HCT116 (cell line): Measurements from ENCODE around the gene KCNN3. TPM values are rescaled to one million over a fixed set of nuclear protein-coding genes. Genes with fewer than 3 reads are reported as not detected.

Experiments
- ATAC-seq: fragments of 200-7000 bp; cut with Tn5 transposase; 2 replicates; pipeline ENCODE4 v1.9.1; 2020; ENCODE audit warnings: mild to moderate bottlenecking, moderate library complexity
- BruUV-seq: library from RNA; stranded (reverse); fragments of 400-500 nt; replicated peaks from 2 replicates; lab custom pipeline; 2021; lab: Mats Ljungman, UMichigan
- CTCF ChIA-PET: fragments of 300-600 bp; sonication (Branson Sonifier 250); formaldehyde crosslinking; loops from one replicate; lab custom pipeline; 2021; ENCODE audit warnings: antibody characterized with exemption; lab: Charles Lee
- POLR2A ChIA-PET: fragments of 300-600, 350-600 bp; sonication (Branson Sonifier 250); formaldehyde crosslinking; loops from one replicate; lab custom pipeline; 2021; ENCODE audit warnings: antibody characterized with exemption; lab: Charles Lee
- RAD21 ChIA-PET, 2 experiments: fragments of 300-600 bp; sonication (Branson Sonifier 250); formaldehyde crosslinking; loops; one replicate each; lab custom pipeline; 2023; ENCODE audit warnings: low total read pairs in 2 of 2; ENCODE audit not compliant: uncharacterized antibody in 2 of 2, unreplicated experiment in 2 of 2, low non-redundant PET in 1 of 2; lab: Charles Lee
- DNase-seq: peaks from one replicate; pipeline ENCODE4 v3.0.0-alpha.2; 2010; ENCODE audit warnings: low read depth, low spot score
- H2AFZ ChIP-seq: fragments of 200-600 bp; shearing (Covaris generic), sonication (generic); 2 replicates; pipeline ENCODE4 v1.6.1; 2017; ENCODE audit warnings: low read depth, mixed run types, mixed read lengths, antibody characterized with exemption, low read length; ENCODE audit not compliant: poor library complexity, severe bottlenecking
- H3K27ac ChIP-seq: 2 replicates; pipeline ENCODE4 v1.5.1; 2012; ENCODE audit warnings: low read depth, low read length
- H3K27me3 ChIP-seq: fragments of 200-600 bp; sonication (generic); 2 replicates; pipeline ENCODE4 v1.6.1; 2016; ENCODE audit warnings: mixed run types, low read length, mixed read lengths; ENCODE audit not compliant: insufficient read depth
- H3K36me3 ChIP-seq, 2 experiments: fragments of 200-500 bp in 1 of 2; fragments of 200-600 bp in 1 of 2; sonication (Bioruptor generic) in 1 of 2; sonication (generic) in 1 of 2; 2 replicates each; pipeline versions ENCODE4 v1.5.1 to v1.6.1; 2014 to 2016; ENCODE audit warnings: low read length in 2 of 2, inconsistent platforms in 1 of 2, mixed read lengths in 1 of 2, mixed run types in 1 of 2; ENCODE audit not compliant: insufficient read depth in 2 of 2, control insufficient read depth in 1 of 2
- H3K4me1 ChIP-seq, 2 experiments: fragments of 200-600 bp in 1 of 2; sonication (generic) in 1 of 2; 2 replicates each; pipeline versions ENCODE4 v1.5.1 to v1.6.1; 2012 to 2017; ENCODE audit warnings: low read length in 2 of 2, inconsistent platforms in 1 of 2, mild to moderate bottlenecking in 1 of 2, mixed read lengths in 1 of 2, mixed run types in 1 of 2, moderate library complexity in 1 of 2; ENCODE audit not compliant: insufficient read depth in 2 of 2, control insufficient read depth in 1 of 2
- H3K4me2 ChIP-seq: fragments of 200-600 bp; sonication (generic); 2 replicates; pipeline ENCODE4 v1.6.1; 2017; ENCODE audit warnings: mixed run types, low read length, mixed read lengths
- H3K4me3 ChIP-seq, 2 experiments: fragments of 200-600 bp in 1 of 2; sonication (generic) in 1 of 2; replicated peaks in 1 of 2; 2 replicates each; pipeline ENCODE4 v1.5.1; 2011 to 2016; ENCODE audit warnings: low read length in 2 of 2, control low read depth in 1 of 2, low read depth in 1 of 2, mild to moderate bottlenecking in 1 of 2, mixed read lengths in 1 of 2, mixed run types in 1 of 2
- H3K79me2 ChIP-seq: fragments of 200-600 bp; sonication (generic); 2 replicates; pipeline ENCODE4 v1.6.1; 2017; ENCODE audit warnings: mild to moderate bottlenecking, mixed run types, low read length, moderate library complexity, mixed read lengths; ENCODE audit not compliant: insufficient read depth
- H3K9ac ChIP-seq: fragments of 200-600 bp; sonication (generic); 2 replicates; pipeline ENCODE4 v1.6.1; 2016; ENCODE audit warnings: low read length, mixed read lengths
- H3K9me2 ChIP-seq: fragments of 200-600 bp; sonication (generic), shearing (Covaris generic); 2 replicates; pipeline ENCODE4 v1.6.1; 2017; ENCODE audit warnings: mixed run types, mild to moderate bottlenecking, moderate library complexity; ENCODE audit not compliant: insufficient read depth
- H3K9me3 ChIP-seq, 2 experiments: fragments of 200-500 bp in 1 of 2; fragments of 200-600 bp in 1 of 2; sonication (Bioruptor generic) in 1 of 2; sonication (generic) in 1 of 2; 2 replicates each; pipeline ENCODE4 v1.6.1; 2014 to 2017; ENCODE audit warnings: low read length in 2 of 2, mixed read lengths in 2 of 2, inconsistent platforms in 1 of 2, low read depth in 1 of 2, mild to moderate bottlenecking in 1 of 2, mixed run types in 1 of 2, moderate library complexity in 1 of 2; ENCODE audit not compliant: control insufficient read depth in 1 of 2, insufficient read depth in 1 of 2
- H4K20me1 ChIP-seq: fragments of 200-600 bp; sonication (generic), shearing (Covaris generic); 2 replicates; pipeline ENCODE4 v1.6.1; 2017; ENCODE audit warnings: mixed run types, mild to moderate bottlenecking, moderate library complexity; ENCODE audit not compliant: insufficient read depth
- CBX3 ChIP-seq: IDR thresholded peaks from 2 replicates; pipeline ENCODE4 v1.6.1; 2012; ENCODE audit warnings: low read depth
- EZH2 ChIP-seq: fragments of 200-600 bp; sonication (generic); IDR thresholded peaks from 2 replicates; pipeline ENCODE4 v1.6.1; 2017; ENCODE audit warnings: antibody characterized with exemption, mixed run types
- FOSL1 ChIP-seq: IDR thresholded peaks from 2 replicates; pipeline ENCODE4 v1.6.1; 2012; ENCODE audit warnings: low read depth
- JUND ChIP-seq: IDR thresholded peaks from 2 replicates; pipeline ENCODE4 v1.6.1; 2012
- POLR2A ChIP-seq: IDR thresholded peaks from 2 replicates; pipeline ENCODE4 v1.7.0; 2011; ENCODE audit warnings: borderline replicate concordance; ENCODE audit not compliant: insufficient read depth, insufficient read length; ENCODE audit errors: extremely low read depth
- TCF7L2 ChIP-seq: IDR thresholded peaks from 2 replicates; pipeline ENCODE4 v1.7.0; 2011; ENCODE audit warnings: borderline replicate concordance, inconsistent platforms; ENCODE audit not compliant: insufficient read depth, insufficient read length; ENCODE audit errors: extremely low read depth
- ZBTB33 ChIP-seq: IDR thresholded peaks from 2 replicates; pipeline ENCODE4 v1.6.1; 2011; ENCODE audit warnings: mild to moderate bottlenecking, low read length, moderate library complexity; ENCODE audit not compliant: insufficient replicate concordance; ENCODE audit errors: extremely low read depth
- intact Hi-C: fragments of 100-400 bp; cut with micrococcal nuclease; formaldehyde crosslinking; loops from 2 replicates; pipeline ENCODE4 v1.10.0; 2022
- total RNA-seq: library from RNA; stranded (reverse); gene quantifications from one replicate; pipeline ENCODE4 v1.2.1, GENCODE V29; 2021; ENCODE audit not compliant: unreplicated experiment

Gene KCNN3
- total RNA-seq, 1 experiment from 2014 or later, result 1.1 TPM

- Histone ChIP-seq H3K27me3 (no peaks in the 10 kb centered on the region; the same call in 1 of the 2 replicates), H3K4me1 (no peaks in the 10 kb centered on the region), H3K36me3 (no peaks in the 10 kb centered on the region)
- BruUV-seq, result no TSS peak
- TF ChIP-seq ZBTB33 (no peak), FOSL1 (no peak)
- TF ChIP-seq, all 23 proteins: peak for 0
- no peak overlapping the region for H3K4me2 ChIP-seq
- H2AFZ ChIP-seq, result no peak overlapping the region
- ATAC-seq (no peak), DNase-seq (no peak)
- no peak overlapping the region for H3K9ac ChIP-seq
- no peaks in the 10 kb centered on the region for H4K20me1 ChIP-seq
- ChIA-PET POLR2A (no interaction called here), CTCF (no interaction called here), RAD21 (no interaction called here)
- intact Hi-C loops, result loop anchor here (10.0 kb wide), 1 partner anchor 95 kb away; the partner anchor contains the start of gene CHRNB2
- no peak overlapping the region for H3K27ac ChIP-seq
- no peak overlapping the region for H3K4me3 ChIP-seq
- H3K79me2 ChIP-seq, result no peaks in the 10 kb centered on the region
- no peaks in the 10 kb centered on the region for H3K9me2 ChIP-seq
- H3K9me3 ChIP-seq, result no peaks in the 10 kb centered on the region
Observed at GRCh38 chr1:154659823-154660592, 210.1 kb downstream of the KCNN3 start.

DNA sequence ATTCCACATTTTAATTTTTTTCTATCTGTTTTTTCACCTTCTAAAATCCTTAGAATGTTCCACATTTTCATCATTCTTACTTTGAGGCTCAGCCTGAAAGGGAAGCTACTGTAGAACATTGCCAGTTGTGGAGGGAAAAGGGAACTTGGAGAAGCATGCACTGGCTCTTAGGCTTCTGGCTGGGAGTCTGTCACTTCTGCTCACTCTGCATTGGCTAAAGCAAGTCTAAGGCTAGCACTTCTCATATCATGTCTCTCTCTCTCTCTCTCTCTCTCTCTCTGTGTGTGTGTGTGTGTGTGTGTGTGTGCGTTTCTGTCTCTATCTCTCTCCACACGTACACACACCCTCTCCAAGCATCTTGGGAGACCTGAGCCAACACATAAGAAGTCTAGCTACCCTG lies 212.5 kb downstream of the KCNN3 start:
- ChIA-PET CTCF (no interaction called here), RAD21 (interaction anchor here in 1 of 2 experiments (0.9 kb wide), 1 partner anchor 164 kb away, joined by 3 read pairs; no protein-coding TSS in a partner anchor), POLR2A (no interaction called here)
- Histone ChIP-seq H3K36me3 (no peaks in the 10 kb centered on the region), H3K4me2 (no peak overlapping the region), H3K9me2 (no peaks in the 10 kb centered on the region), H3K9me3 (no peaks in the 10 kb centered on the region), H3K4me1 (no peaks in the 10 kb centered on the region), H3K27ac (no peak overlapping the region), H3K27me3 (no peaks in the 10 kb centered on the region; the same call in 1 of the 2 replicates), H2AFZ (no peak overlapping the region), H4K20me1 (no peaks in the 10 kb centered on the region), H3K9ac (no peak overlapping the region), H3K79me2 (no peaks in the 10 kb centered on the region), H3K4me3 (no peak overlapping the region)
- no peak for ATAC-seq
- DNase-seq, result no peak
- TF ChIP-seq POLR2A (no peak), TCF7L2 (no peak), CBX3 (no peak), EZH2 (no peak), JUND (no peak)
- intact Hi-C loops, result no loop called here
- BruUV-seq, result no TSS peak
